Endothelial cell of umbilical vein (primary cell): ENCODE measurements around the gene CIBAR2. TPM values are rescaled to one million over a fixed set of nuclear protein-coding genes. Genes with fewer than 3 reads are reported as not detected.

Experiments used
- BruUV-seq: library from RNA; stranded (reverse); fragments of 400-500 nt; replicated peaks from 2 replicates; lab custom pipeline; 2021; lab: Mats Ljungman, UMichigan
- CTCF ChIA-PET: fragments of 300-600, 350-600 bp; sonication (Branson Sonifier 250); formaldehyde crosslinking; loops from one replicate; lab custom pipeline; 2021; ENCODE audit warnings: antibody characterized with exemption, inconsistent platforms; lab: Charles Lee
- POLR2A ChIA-PET: fragments of 300-600, 350-600 bp; sonication (Branson Sonifier 250); formaldehyde crosslinking; loops from one replicate; lab custom pipeline; 2021; ENCODE audit warnings: antibody characterized with exemption, inconsistent platforms; lab: Charles Lee
- DNase-seq: peaks from one replicate; pipeline ENCODE4 v3.0.0-alpha.2; 2011; ENCODE audit warnings: low read depth, low spot score
- FAIRE-seq: peaks from 2 replicates; lab custom pipeline; 2011; peaks lifted over from hg19 to GRCh38; lab: Jason Lieb, UNC
- H2AFZ ChIP-seq: 2 replicates; pipeline ENCODE4 v1.6.0; 2012; ENCODE audit warnings: low read depth, low read length, control low read depth, inconsistent platforms
- H3K27ac ChIP-seq: 2 replicates; pipeline ENCODE4 v1.5.1; 2011; ENCODE audit warnings: low read depth, mild to moderate bottlenecking, control low read depth, low read length, moderate library complexity; ENCODE audit not compliant: insufficient read depth
- H3K27me3 ChIP-seq, 2 experiments: 2 replicates each; pipeline versions ENCODE4 v1.6.0 to v1.6.1; 2011; ENCODE audit warnings: low read length in 2 of 2, mixed read lengths in 1 of 2; ENCODE audit not compliant: control insufficient read depth in 2 of 2, insufficient read depth in 2 of 2
- H3K36me3 ChIP-seq, 2 experiments: 2 replicates in 1 of 2; 3 replicates in 1 of 2; pipeline ENCODE4 v1.5.1; 2011; ENCODE audit warnings: low read length in 2 of 2, mild to moderate bottlenecking in 1 of 2, moderate library complexity in 1 of 2; ENCODE audit not compliant: control insufficient read depth in 2 of 2, insufficient read depth in 2 of 2; ENCODE audit errors: extremely low read depth in 1 of 2
- H3K4me1 ChIP-seq: 3 replicates; pipeline ENCODE4 v1.5.1; 2011; ENCODE audit warnings: mild to moderate bottlenecking, low read length; ENCODE audit not compliant: control insufficient read depth, insufficient read depth; ENCODE audit errors: extremely low read depth
- H3K4me2 ChIP-seq: 2 replicates; pipeline ENCODE4 v1.6.1; 2011; ENCODE audit warnings: low read length, control low read depth, mixed read lengths; ENCODE audit not compliant: insufficient read depth
- H3K4me3 ChIP-seq, 3 experiments: fragments of 200-600 bp in 1 of 3; sonication (generic), shearing (Covaris generic) in 1 of 3; replicated peaks in 1 of 3; 2 replicates each; pipeline ENCODE4 v1.5.1; 2011 to 2016; ENCODE audit warnings: control low read depth in 3 of 3, low read length in 3 of 3, mild to moderate bottlenecking in 2 of 3, inconsistent platforms in 1 of 3, low read depth in 1 of 3, moderate library complexity in 1 of 3; ENCODE audit not compliant: insufficient read depth in 1 of 3
- H3K79me2 ChIP-seq: 2 replicates; pipeline ENCODE4 v1.6.0; 2012; ENCODE audit warnings: low read length, inconsistent platforms; ENCODE audit not compliant: control insufficient read depth, insufficient read depth
- H3K9ac ChIP-seq: replicated peaks from 2 replicates; pipeline ENCODE3; 2011; ENCODE audit warnings: low read length, control low read depth; ENCODE audit not compliant: insufficient read depth; ENCODE audit errors: extremely low read depth
- H3K9me1 ChIP-seq: replicated peaks from 3 replicates; pipeline ENCODE4 v1.6.0; 2011; ENCODE audit warnings: mild to moderate bottlenecking, low read length; ENCODE audit not compliant: control insufficient read depth, insufficient read depth; ENCODE audit errors: extremely low read depth
- H3K9me3 ChIP-seq: replicated peaks from 2 replicates; pipeline ENCODE4 v1.5.1; 2012; ENCODE audit warnings: low read length, inconsistent platforms; ENCODE audit not compliant: control insufficient read depth, insufficient read depth
- H4K20me1 ChIP-seq: replicated peaks from 2 replicates; pipeline ENCODE3; 2011; ENCODE audit warnings: mild to moderate bottlenecking, low read length; ENCODE audit not compliant: control insufficient read depth, insufficient read depth; ENCODE audit errors: extremely low read depth
- CTCF ChIP-seq, 2 donors: IDR thresholded peaks; 1 replicate in 1 of 2; 2 replicates in 1 of 2; pipeline ENCODE4 v1.5.1; 2011; ENCODE audit warnings: low read length in 2 of 2, mild to moderate bottlenecking in 2 of 2, moderate library complexity in 2 of 2, control low read depth in 1 of 2, inconsistent platforms in 1 of 2, low read depth in 1 of 2; ENCODE audit not compliant: insufficient read depth in 1 of 2; ENCODE audit errors: extremely low read depth in 1 of 2
- EZH2 ChIP-seq: IDR thresholded peaks from 2 replicates; pipeline ENCODE4 v1.6.1; 2012; ENCODE audit warnings: borderline replicate concordance, low read depth, mild to moderate bottlenecking, moderate library complexity, low read length, inconsistent platforms; ENCODE audit not compliant: severe bottlenecking
- FOS ChIP-seq: IDR thresholded peaks from 2 replicates; pipeline ENCODE4 v1.6.1; 2011; ENCODE audit warnings: mild to moderate bottlenecking, low read length, moderate library complexity, borderline replicate concordance; ENCODE audit not compliant: insufficient read depth
- GATA2 ChIP-seq: IDR thresholded peaks from 2 replicates; pipeline ENCODE4 v1.7.0; 2011; ENCODE audit warnings: low read depth, mild to moderate bottlenecking, moderate library complexity, mixed read lengths, low read length; ENCODE audit not compliant: insufficient read length, insufficient read depth
- JUN ChIP-seq: IDR thresholded peaks from 2 replicates; pipeline ENCODE4 v1.6.1; 2011; ENCODE audit warnings: borderline replicate concordance, low read depth; ENCODE audit not compliant: insufficient read length, insufficient read depth
- MAX ChIP-seq: IDR thresholded peaks from 2 replicates; pipeline ENCODE4 v1.6.1; 2011; ENCODE audit not compliant: insufficient read depth, insufficient read length
- MYC ChIP-seq: IDR thresholded peaks from one replicate; pipeline ENCODE4 v1.6.1; 2011; ENCODE audit warnings: mild to moderate bottlenecking, low read depth, low read length
- POLR2A ChIP-seq: IDR thresholded peaks from 2 replicates; pipeline ENCODE4 v1.6.1; 2012; ENCODE audit warnings: low read depth, mild to moderate bottlenecking, control low read depth, low read length
- POLR2AphosphoS5 ChIP-seq: IDR thresholded peaks from 2 replicates; pipeline ENCODE4 v1.6.1; 2012; ENCODE audit warnings: low read depth, mild to moderate bottlenecking, control low read depth, low read length, moderate library complexity; ENCODE audit not compliant: insufficient read depth
- dilution Hi-C: fragments of 300-500 bp; cut with MboI; formaldehyde crosslinking; loops from one replicate; pipeline ENCODE4 v1.15.0; 2019; ENCODE audit warnings: low sequenced_read_pairs; ENCODE audit not compliant: extremely low pct_ligation_motif_present
- intact Hi-C: fragments of 100-400 bp; cut with micrococcal nuclease; formaldehyde crosslinking; loops from one replicate; pipeline ENCODE4 v1.10.0; 2022
- polyA plus RNA-seq, 4 experiments: library from polyadenylated mRNA; depleted of rRNA in 3 of 4; stranded (reverse) in 3 of 4; unstranded in 1 of 4; fragments of >200 nt; gene quantifications; 2 replicates each; pipeline versions ENCODE4 v1.2.1 to v1.2.3, GENCODE V29; 2011 to 2012; ENCODE audit warnings: missing spikeins in 1 of 4
- total RNA-seq: library from RNA; stranded (reverse); gene quantifications from 2 replicates; pipeline ENCODE4 v1.2.3, GENCODE V29; 2021

Gene CIBAR2
- total and polyA plus RNA-seq, 2 donors (not counting 3 experiments of a cell fraction or from before 2014, with no cell fraction given), result 0.07 TPM; not detected in 1

GRCh38 chr16:85105475-85105874 lies 6.8 kb downstream of the CIBAR2 start:
- no peak for TF ChIP-seq CTCF (IDR thresholded peaks at IDR 0.05; ENCODE audit: extremely low read depth in 1 of 2, insufficient read depth in 1 of 2, low read depth in 1 of 2, low read length in 2 of 2)
- no peak for TF ChIP-seq GATA2
- TF ChIP-seq EZH2, result no peak
- TF ChIP-seq FOS, result no peak
- no peak for TF ChIP-seq MYC
- no peak for TF ChIP-seq POLR2AphosphoS5
- TF ChIP-seq POLR2A, result no peak
- no peak for TF ChIP-seq JUN
- TF ChIP-seq MAX, result no peak
- no peak overlapping the region for H3K4me2 ChIP-seq
- no peak overlapping the region for H3K9ac ChIP-seq
- no peaks in the 10 kb centered on the region for H3K9me1 ChIP-seq
- no peaks in the 10 kb centered on the region for H3K27me3 ChIP-seq
- intact Hi-C loops (no loop called here), dilution Hi-C loops (no loop called here)
- no peaks in the 10 kb centered on the region for H3K79me2 ChIP-seq
- no TSS peak for BruUV-seq
- DNase-seq (no peak), FAIRE-seq (no peak)
- ChIA-PET POLR2A (no interaction called here), CTCF (interaction anchor here (1.4 to 3.0 kb wide), 3 partner anchors 9 to 511 kb away, joined by 6 to 13 read pairs (median 11); no protein-coding TSS in a partner anchor)
- H3K9me3 ChIP-seq, result no peaks in the 10 kb centered on the region
- no peak overlapping the region for H2AFZ ChIP-seq
- H3K36me3 ChIP-seq, result no peaks in the 10 kb centered on the region
- H3K4me3 ChIP-seq, result no peak overlapping the region
- H3K27ac ChIP-seq, result no peak overlapping the region
- H3K4me1 ChIP-seq, result no peaks in the 10 kb centered on the region
- H4K20me1 ChIP-seq, result no peaks in the 10 kb centered on the region
